Measurements from ENCODE around the gene MRFAP1L1.

DNA sequence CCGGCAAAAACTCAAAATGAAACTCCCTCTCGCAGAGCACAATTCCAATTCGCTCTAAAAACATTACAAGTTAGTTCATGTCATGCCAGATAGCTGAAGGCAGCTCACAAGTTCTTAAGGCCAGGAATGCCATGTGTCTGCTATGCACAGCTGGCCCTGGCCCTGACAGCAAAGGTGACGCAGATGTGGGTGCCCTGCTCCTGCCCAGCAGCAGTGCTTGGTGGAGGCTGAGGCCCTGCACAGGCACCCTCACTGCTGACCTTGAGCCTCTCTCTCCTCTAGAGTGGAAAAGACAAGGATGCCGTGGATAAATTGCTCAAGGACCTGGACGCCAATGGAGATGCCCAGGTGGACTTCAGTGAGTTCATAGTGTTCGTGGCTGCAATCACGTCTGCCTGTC lies 13.1 kb downstream of the MRFAP1L1 start:
- TF ChIP-seq CTCF (IDR thresholded peaks at IDR 0.05 in 8 of 11, conservative IDR thresholded peaks at IDR 0.05 in 3 of 11) (no peak), POLR2A (IDR thresholded peaks at IDR 0.05) (no peak)

Data from spleen (tissue), 7 donors.